SK-N-MC (cell line): Measurements from ENCODE around the gene MON1B.

Source experiments
- DNase-seq: peaks from one replicate; pipeline ENCODE4 v3.0.0-alpha.2; 2011; ENCODE audit warnings: low read depth, low spot score
- H3K27ac ChIP-seq: fragments of 200-600 bp; sonication (generic); 2 replicates; pipeline ENCODE4 v1.5.1; 2016; ENCODE audit warnings: mixed run types
- H3K36me3 ChIP-seq: fragments of 200-600 bp; sonication (generic); 2 replicates; pipeline ENCODE4 v1.6.1; 2017; ENCODE audit warnings: antibody characterized with exemption, low read length, mixed read lengths; ENCODE audit not compliant: insufficient read depth
- H3K4me3 ChIP-seq: fragments of 200-600 bp; sonication (generic); 2 replicates; pipeline ENCODE4 v1.5.1; 2016
- H3K9ac ChIP-seq: fragments of 200-600 bp; sonication (generic); 2 replicates; pipeline ENCODE4 v1.8.0; 2017; ENCODE audit warnings: mixed run types, mixed read lengths; ENCODE audit not compliant: insufficient read length
- H3K9me3 ChIP-seq: fragments of 200-600 bp; sonication (generic); 2 replicates; pipeline ENCODE4 v1.6.1; 2017; ENCODE audit warnings: low read depth, mild to moderate bottlenecking, antibody characterized with exemption, low read length, moderate library complexity, mixed read lengths
- EZH2 ChIP-seq: fragments of 200-600 bp; sonication (generic); IDR thresholded peaks from one replicate; pipeline ENCODE4 v1.6.1; 2017; ENCODE audit warnings: antibody characterized with exemption
- FOXP2 ChIP-seq: optimal IDR thresholded peaks from 2 replicates; pipeline ENCODE3; 2011; ENCODE audit warnings: mild to moderate bottlenecking, moderate library complexity; ENCODE audit not compliant: insufficient read depth; ENCODE audit errors: extremely low read length, control extremely low read depth
- POLR2AphosphoS5 ChIP-seq: IDR thresholded peaks from 2 replicates; pipeline ENCODE4 v1.6.1; 2012; ENCODE audit warnings: mild to moderate bottlenecking, low read depth, low read length, borderline replicate concordance

Gene MON1B

GRCh38 chr16:77208382-77208781, 17.4 kb downstream of the MON1B start:
- Histone ChIP-seq H3K27ac (no peak overlapping the region), H3K9me3 (no peaks in the 10 kb centered on the region)

GRCh38 chr16:77211880-77212740, 21.1 kb downstream of the MON1B start:
- TF ChIP-seq EZH2, result no peak
- no peak for TF ChIP-seq FOXP2
- TF ChIP-seq POLR2AphosphoS5, result no peak
- Histone ChIP-seq H3K4me3 (peak overlapping the region; percentile 80), H3K9me3 (no peaks in the 10 kb centered on the region), H3K36me3 (no peaks in the 10 kb centered on the region), H3K9ac (peak overlapping the region; percentile 51), H3K27ac (no peak overlapping the region)
- DNase-seq, result no peak

More at GRCh38 chr16:77208382-77208781, 17.4 kb downstream of the MON1B start:
- TF ChIP-seq POLR2AphosphoS5 (no peak), FOXP2 (no peak), EZH2 (no peak)
- Histone ChIP-seq H3K4me3 (no peak overlapping the region), H3K36me3 (no peaks in the 10 kb centered on the region), H3K9ac (no peak overlapping the region)
- no peak for DNase-seq

- H3K27ac ChIP-seq, result no peak overlapping the region
- H3K9me3 ChIP-seq, result no peaks in the 10 kb centered on the region
- peak overlapping the region; percentile 80 for H3K4me3 ChIP-seq
- TF ChIP-seq EZH2 (no peak), POLR2AphosphoS5 (no peak), FOXP2 (no peak)
- no peak for DNase-seq
- H3K36me3 ChIP-seq, result no peaks in the 10 kb centered on the region
- peak overlapping the region; percentile 51 for H3K9ac ChIP-seq
These were observed 22.0 kb downstream of the MON1B start for GRCh38 chr16:77212741-77213541.

GRCh38 chr16:77213542-77214106, 22.6 kb downstream of the MON1B start:
- TF ChIP-seq POLR2AphosphoS5 (no peak), FOXP2 (no peak), EZH2 (no peak)
- Histone ChIP-seq H3K9me3 (no peaks in the 10 kb centered on the region), H3K4me3 (no peak overlapping the region), H3K36me3 (no peaks in the 10 kb centered on the region), H3K27ac (no peak overlapping the region), H3K9ac (no peak overlapping the region)
- no peak for DNase-seq

- no peak overlapping the region for H3K4me3 ChIP-seq
- TF ChIP-seq EZH2, result no peak
- no peak for TF ChIP-seq FOXP2
- no peak for TF ChIP-seq POLR2AphosphoS5
- no peak for DNase-seq
- no peak overlapping the region for H3K27ac ChIP-seq
- H3K9ac ChIP-seq, result no peak overlapping the region
- no peaks in the 10 kb centered on the region for H3K9me3 ChIP-seq
- no peaks in the 10 kb centered on the region for H3K36me3 ChIP-seq
These were observed 23.6 kb downstream of the MON1B start for GRCh38 chr16:77214411-77215138.

GRCh38 chr16:77219437-77219836, 28.4 kb downstream of the MON1B start:
- no peak for DNase-seq
- no peaks in the 10 kb centered on the region for H3K9me3 ChIP-seq
- no peak overlapping the region for H3K27ac ChIP-seq
- H3K9ac ChIP-seq, result no peak overlapping the region
- H3K36me3 ChIP-seq, result no peaks in the 10 kb centered on the region
- no peak for TF ChIP-seq POLR2AphosphoS5
- no peak for TF ChIP-seq EZH2
- no peak for TF ChIP-seq FOXP2
- H3K4me3 ChIP-seq, result no peak overlapping the region

GRCh38 chr16:77220427-77220826, 29.4 kb downstream of the MON1B start:
- H3K9me3 ChIP-seq, result no peaks in the 10 kb centered on the region
- H3K36me3 ChIP-seq, result no peaks in the 10 kb centered on the region
- no peak overlapping the region for H3K9ac ChIP-seq
- TF ChIP-seq FOXP2, result no peak
- TF ChIP-seq EZH2, result no peak
- no peak for TF ChIP-seq POLR2AphosphoS5
- H3K27ac ChIP-seq, result no peak overlapping the region
- H3K4me3 ChIP-seq, result no peak overlapping the region
- DNase-seq, result no peak

- Histone ChIP-seq H3K4me3 (no peak overlapping the region), H3K27ac (no peak overlapping the region), H3K9me3 (no peaks in the 10 kb centered on the region), H3K9ac (no peak overlapping the region), H3K36me3 (no peaks in the 10 kb centered on the region)
- no peak for TF ChIP-seq EZH2
- TF ChIP-seq FOXP2, result no peak
- TF ChIP-seq POLR2AphosphoS5, result no peak
- no peak for DNase-seq
These were observed 30.5 kb downstream of the MON1B start for GRCh38 chr16:77221482-77221881.
